ENCODE data around the gene ADAMTSL3. TPM values are rescaled to one million over a fixed set of nuclear protein-coding genes. Genes with fewer than 3 reads are reported as not detected.

ADAMTSL3 gene
- total RNA-seq, 1 experiment from 2014 or later: 0.05 TPM

- Histone ChIP-seq H3K27me3 (ENCODE audit: insufficient read depth, low read length) (peaks cover 23% of the 10 kb centered on the region), H3K9me2 (ENCODE audit: insufficient read depth) (no peaks in the 10 kb centered on the region), H3K4me2 (ENCODE audit: low read length) (no peak overlapping the region), H3K27ac (ENCODE audit: low read depth, low read length) (no peak overlapping the region), H4K20me1 (ENCODE audit: insufficient read depth) (no peaks in the 10 kb centered on the region), H3K36me3 (ENCODE audit: control insufficient read depth in 1 of 2, insufficient read depth in 2 of 2, low read length in 2 of 2) (no peaks in the 10 kb centered on the region), H3K9me3 (ENCODE audit: control insufficient read depth in 1 of 2, insufficient read depth in 1 of 2, low read depth in 1 of 2, low read length in 2 of 2) (no peaks in the 10 kb centered on the region), H3K79me2 (ENCODE audit: insufficient read depth, low read length) (no peaks in the 10 kb centered on the region), H3K9ac (ENCODE audit: low read length) (no peak overlapping the region), H3K4me3 (replicated peaks in 1 of 2; ENCODE audit: low read depth in 1 of 2, low read length in 2 of 2) (no peak overlapping the region), H3K4me1 (ENCODE audit: control insufficient read depth in 1 of 2, insufficient read depth in 2 of 2, low read length in 2 of 2) (no peaks in the 10 kb centered on the region), H2AFZ (ENCODE audit: low read depth, low read length, poor library complexity, severe bottlenecking) (no peak overlapping the region)
- TF ChIP-seq EGR1 (IDR thresholded peaks at IDR 0.05; ENCODE audit: low read depth) (no peak), YY1 (IDR thresholded peaks at IDR 0.05; ENCODE audit: extremely low read depth, insufficient replicate concordance, low read depth, low read length) (no peak), MAX (IDR thresholded peaks at IDR 0.05) (no peak), REST (IDR thresholded peaks at IDR 0.05; ENCODE audit: low read depth) (no peak), SRF (IDR thresholded peaks at IDR 0.05; ENCODE audit: low read depth) (no peak), ZBTB33 (IDR thresholded peaks at IDR 0.05; ENCODE audit: extremely low read depth, insufficient replicate concordance, low read length) (no peak), ATF3 (IDR thresholded peaks at IDR 0.05) (no peak), POLR2A (IDR thresholded peaks at IDR 0.05; ENCODE audit: borderline replicate concordance, extremely low read depth, insufficient read depth, insufficient read length) (no peak), EZH2 (IDR thresholded peaks at IDR 0.05) (no peak), SP1 (IDR thresholded peaks at IDR 0.05; ENCODE audit: low read depth) (no peak), ELF1 (IDR thresholded peaks at IDR 0.05; ENCODE audit: borderline replicate concordance, low read depth) (no peak), RAD21 (IDR thresholded peaks at IDR 0.05; ENCODE audit: low read depth) (no peak)
- ChIA-PET CTCF (no interaction called here), RAD21 (ENCODE audit: low non-redundant PET in 1 of 2, low total read pairs in 2 of 2, uncharacterized antibody in 2 of 2, unreplicated experiment in 2 of 2) (no interaction called here), POLR2A (no interaction called here)
- no peak for ATAC-seq
- intact Hi-C loops (cut with micrococcal nuclease): no loop called here
- no peak for DNase-seq (ENCODE audit: low read depth, low spot score)
- BruUV-seq (replicated peaks): no TSS peak
Measured at GRCh38 chr15:83665480-83665879, 11.6 kb downstream of the ADAMTSL3 start.

Measured in HCT116 (cell line).